PFSK-1 (cell line): ENCODE data around the gene ETV5.

Experiments used
- POLR2AphosphoS5 ChIP-seq: IDR thresholded peaks from 2 replicates; pipeline ENCODE4 v1.6.1; 2012; ENCODE audit warnings: low read depth, mild to moderate bottlenecking, control low read depth, low read length, moderate library complexity
- SIN3A ChIP-seq: IDR thresholded peaks from 2 replicates; pipeline ENCODE4 v1.6.1; 2012; ENCODE audit warnings: mild to moderate bottlenecking, low read length, moderate library complexity, borderline replicate concordance; ENCODE audit not compliant: insufficient read depth
- TF ChIP-seq, protein P1 (sequence below), 2 experiments: IDR thresholded peaks; 2 replicates each; pipeline versions ENCODE4 v1.6.1 to v1.8.0; 2011 to 2012; ENCODE audit warnings: low read depth in 2 of 2, low read length in 2 of 2, control low read depth in 1 of 2, inconsistent platforms in 1 of 2, mild to moderate bottlenecking in 1 of 2, moderate library complexity in 1 of 2; ENCODE audit not compliant: insufficient read depth in 1 of 2

GRCh38 chr3:186132487-186132886, 23.6 kb upstream of the ETV5 start:
- TF ChIP-seq SIN3A, result no peak
- TF ChIP-seq POLR2AphosphoS5, result no peak
- TF ChIP-seq, protein P1, sequence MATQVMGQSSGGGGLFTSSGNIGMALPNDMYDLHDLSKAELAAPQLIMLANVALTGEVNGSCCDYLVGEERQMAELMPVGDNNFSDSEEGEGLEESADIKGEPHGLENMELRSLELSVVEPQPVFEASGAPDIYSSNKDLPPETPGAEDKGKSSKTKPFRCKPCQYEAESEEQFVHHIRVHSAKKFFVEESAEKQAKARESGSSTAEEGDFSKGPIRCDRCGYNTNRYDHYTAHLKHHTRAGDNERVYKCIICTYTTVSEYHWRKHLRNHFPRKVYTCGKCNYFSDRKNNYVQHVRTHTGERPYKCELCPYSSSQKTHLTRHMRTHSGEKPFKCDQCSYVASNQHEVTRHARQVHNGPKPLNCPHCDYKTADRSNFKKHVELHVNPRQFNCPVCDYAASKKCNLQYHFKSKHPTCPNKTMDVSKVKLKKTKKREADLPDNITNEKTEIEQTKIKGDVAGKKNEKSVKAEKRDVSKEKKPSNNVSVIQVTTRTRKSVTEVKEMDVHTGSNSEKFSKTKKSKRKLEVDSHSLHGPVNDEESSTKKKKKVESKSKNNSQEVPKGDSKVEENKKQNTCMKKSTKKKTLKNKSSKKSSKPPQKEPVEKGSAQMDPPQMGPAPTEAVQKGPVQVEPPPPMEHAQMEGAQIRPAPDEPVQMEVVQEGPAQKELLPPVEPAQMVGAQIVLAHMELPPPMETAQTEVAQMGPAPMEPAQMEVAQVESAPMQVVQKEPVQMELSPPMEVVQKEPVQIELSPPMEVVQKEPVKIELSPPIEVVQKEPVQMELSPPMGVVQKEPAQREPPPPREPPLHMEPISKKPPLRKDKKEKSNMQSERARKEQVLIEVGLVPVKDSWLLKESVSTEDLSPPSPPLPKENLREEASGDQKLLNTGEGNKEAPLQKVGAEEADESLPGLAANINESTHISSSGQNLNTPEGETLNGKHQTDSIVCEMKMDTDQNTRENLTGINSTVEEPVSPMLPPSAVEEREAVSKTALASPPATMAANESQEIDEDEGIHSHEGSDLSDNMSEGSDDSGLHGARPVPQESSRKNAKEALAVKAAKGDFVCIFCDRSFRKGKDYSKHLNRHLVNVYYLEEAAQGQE (IDR thresholded peaks at IDR 0.05; ENCODE audit: insufficient read depth in 1 of 2, low read depth in 2 of 2, low read length in 2 of 2), result no peak
